Stimulated activated CD8-positive, alpha-beta memory T cell treated with anti-CD3 and anti-CD28 coated beads, Interleukin-12 subunit alpha, Interleukin-12 subunit beta, amount 100 ng/mL, for 24 hours (primary cell): Measurements from ENCODE around the gene SPSB2.
A peak's percentile ranks its signal among the peaks of the same experiment; 100 is the strongest.
"Not testable (repeated sequence)": the region's sequence is repeated elsewhere in the genome, so short reads cannot be mapped to it uniquely, and the experiment has no call there.

Experiments used
- DNase-seq: peaks from one replicate; pipeline ENCODE4 v3.0.0-alpha.2; 2020; ENCODE audit errors: extremely low read depth

SPSB2 gene

DNA sequence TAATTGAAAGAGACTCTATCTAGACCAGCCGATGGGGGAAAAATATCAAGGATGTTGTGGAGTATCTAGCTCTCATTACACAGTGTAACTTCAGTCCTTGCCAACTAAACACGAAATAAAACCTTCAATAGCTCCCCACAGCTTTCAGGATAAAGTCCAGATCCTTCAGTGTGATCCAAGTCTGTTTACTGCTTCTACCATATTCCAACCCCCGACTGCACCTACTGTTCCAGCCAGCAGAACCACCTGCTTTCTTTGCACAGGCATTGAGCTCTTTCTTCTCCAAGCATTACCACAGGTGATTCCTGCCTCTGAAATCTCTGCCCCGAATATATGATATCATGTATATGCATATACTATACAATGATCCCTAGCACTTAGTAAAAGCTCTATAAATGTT lies 29.3 kb upstream of the SPSB2 start:
- DNase-seq = no peak

GRCh38 chr12:6899837-6900519 lies 26.9 kb upstream of the SPSB2 start:
- no peak for DNase-seq

DNA sequence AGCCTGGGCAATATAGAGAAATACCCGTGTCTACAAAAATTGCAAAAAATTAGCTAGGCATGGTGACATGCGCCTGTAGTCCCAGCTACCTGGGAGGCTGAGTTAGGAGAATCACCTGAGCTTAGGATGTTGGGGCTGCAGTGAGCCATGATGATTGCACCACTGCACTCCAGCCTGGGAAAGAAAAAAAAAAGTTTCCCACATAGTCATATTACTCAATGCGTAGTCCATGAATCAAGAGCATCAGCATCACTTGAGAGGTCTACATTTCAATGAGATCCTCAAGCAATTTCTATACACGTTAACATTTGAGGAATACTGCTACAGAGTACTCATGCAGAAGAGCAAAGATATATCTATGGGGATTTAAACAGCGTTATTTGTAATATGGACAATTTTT lies 26.3 kb upstream of the SPSB2 start:
- no peak for DNase-seq

DNA sequence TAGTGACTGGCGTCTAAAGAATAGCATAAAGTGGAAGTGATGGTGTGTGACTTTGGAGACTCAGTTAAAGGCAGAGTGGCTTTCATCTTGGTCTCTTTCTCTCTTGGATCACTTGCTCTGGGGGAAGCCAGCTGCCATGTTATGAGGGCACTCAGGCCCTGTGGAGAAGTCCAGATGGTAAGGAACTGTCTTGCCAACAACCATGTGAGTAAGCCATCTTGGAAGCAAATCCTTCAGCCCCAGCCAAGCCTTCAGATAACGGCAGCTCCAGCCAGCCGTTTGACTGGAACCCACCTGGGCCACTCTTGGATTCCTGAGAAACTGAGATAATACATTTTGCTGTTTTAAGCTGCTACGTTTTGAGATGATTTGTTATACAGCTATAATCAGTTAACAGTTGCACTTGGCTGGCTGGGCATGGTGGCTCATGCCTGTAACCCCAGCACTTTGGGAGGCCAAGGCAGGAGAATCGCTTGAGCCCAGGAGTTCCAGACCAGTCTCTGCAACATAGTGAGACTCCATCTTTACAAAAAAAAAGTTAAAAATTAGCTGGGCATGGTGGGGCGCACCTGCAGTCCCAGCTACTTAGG lies 23.8 kb upstream of the SPSB2 start:
- no peak for DNase-seq

GRCh38 chr12:6894321-6894720 lies 21.2 kb upstream of the SPSB2 start:
- no peak for DNase-seq

GRCh38 chr12:6892683-6893082 lies 19.6 kb upstream of the SPSB2 start:
- not testable (repeated sequence) for DNase-seq

GRCh38 chr12:6891646-6892001 lies 18.5 kb upstream of the SPSB2 start:
- no peak for DNase-seq

DNA sequence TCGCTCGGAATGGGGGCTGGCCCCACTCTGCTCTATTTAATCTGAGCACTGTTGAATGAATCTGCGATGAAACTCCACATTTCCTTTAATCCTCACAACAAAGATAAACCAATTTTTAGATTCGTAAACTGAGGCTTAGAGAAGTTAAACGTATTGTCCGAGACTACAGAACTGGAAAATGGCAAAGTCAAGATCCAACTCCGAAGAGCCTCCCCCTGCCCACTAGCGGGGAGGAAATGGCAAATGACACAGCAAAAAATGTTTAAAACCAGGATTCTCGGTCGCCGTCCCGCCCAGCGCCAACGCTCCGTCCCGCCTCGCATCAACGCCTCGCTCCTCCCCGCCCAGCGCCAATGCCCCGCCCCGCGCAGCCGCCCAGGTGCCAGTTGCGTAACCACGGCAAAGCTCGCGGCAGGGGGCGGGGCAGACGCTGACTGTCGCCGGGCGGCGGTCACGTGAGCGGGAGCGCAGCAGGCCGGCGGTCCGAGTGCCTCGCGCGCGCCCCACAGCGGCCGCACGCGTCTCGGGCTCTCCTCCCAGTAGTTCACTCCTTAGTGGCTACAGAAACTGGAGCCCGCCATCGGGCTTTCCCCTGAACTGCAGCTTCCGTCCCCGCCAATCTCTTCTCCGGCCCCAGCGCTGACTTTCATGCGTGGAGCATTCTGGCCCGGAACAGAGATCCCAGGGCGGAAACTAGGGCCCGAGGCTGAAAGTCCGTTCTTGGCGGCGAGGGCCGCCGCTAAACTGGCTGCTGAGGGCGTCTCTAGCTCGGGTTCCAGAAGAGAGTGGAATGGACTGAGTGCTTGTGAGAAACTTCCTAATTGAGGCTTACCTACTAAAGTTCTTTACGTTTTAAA lies 17.9 kb upstream of the SPSB2 start:
- peak; percentile 97 for DNase-seq

GRCh38 chr12:6889775-6890573 lies 16.9 kb upstream of the SPSB2 start:
- not testable (repeated sequence) for DNase-seq

DNA sequence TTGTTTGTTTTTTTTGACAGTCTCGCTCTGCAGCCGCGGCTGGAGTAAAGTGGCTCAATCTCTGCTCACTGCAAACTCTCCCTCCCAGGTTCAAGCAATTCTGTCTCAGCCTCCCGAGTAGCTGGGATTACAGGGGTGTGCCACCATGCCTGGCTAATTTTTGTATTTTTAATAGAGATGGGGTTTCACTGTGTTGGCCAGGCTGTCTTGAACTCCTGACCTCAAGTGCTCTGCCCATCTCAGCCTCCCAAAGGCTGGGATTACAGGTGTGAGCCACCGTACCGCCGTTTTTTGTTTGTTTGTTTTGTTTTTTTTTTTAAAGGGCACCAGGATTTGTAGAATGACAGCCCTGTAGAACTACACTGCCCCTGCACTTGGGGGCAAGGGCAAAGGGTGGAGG lies 15.7 kb upstream of the SPSB2 start:
- not testable (repeated sequence) for DNase-seq

DNA sequence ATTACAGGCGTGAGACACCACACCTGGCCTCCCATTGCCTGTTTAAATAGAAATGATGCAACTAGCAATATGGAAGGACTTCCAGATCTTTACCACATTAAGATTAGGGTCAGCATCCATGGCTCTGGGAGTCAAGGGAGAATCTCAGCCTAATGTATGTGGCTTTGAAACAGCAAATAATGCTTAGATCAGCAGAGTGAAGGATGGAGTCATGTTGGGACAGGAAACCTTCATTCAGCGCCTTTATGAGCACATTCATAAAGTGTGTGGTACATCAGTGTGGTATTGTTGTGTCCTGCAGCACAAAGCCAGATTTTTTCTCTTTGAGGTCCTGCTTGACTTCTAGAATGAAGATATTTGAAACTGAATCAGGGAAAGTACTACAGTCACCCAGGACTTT lies 15.3 kb upstream of the SPSB2 start:
- DNase-seq = no peak

DNA sequence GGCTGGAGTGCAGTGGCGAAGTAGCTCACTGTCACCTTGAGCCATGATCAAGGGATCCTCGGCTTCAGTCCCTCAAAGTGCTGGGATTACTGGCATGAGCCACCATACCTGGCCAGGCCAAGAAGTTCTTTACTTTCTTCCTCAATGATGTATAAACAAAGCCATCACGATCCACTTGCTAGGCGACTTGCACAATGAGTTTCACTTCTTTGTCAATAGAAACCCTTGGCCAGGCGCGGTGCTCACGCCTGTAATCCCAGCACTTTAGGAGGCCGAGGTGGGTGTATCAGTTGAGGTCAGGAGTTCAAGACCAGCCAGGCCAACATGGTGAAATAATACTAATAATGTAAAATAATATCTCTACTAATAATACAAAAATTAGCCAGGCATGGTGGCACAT lies 14.4 kb upstream of the SPSB2 start:
- no peak for DNase-seq

GRCh38 chr12:6886206-6886999 lies 13.3 kb upstream of the SPSB2 start:
- not testable (repeated sequence) for DNase-seq

DNA sequence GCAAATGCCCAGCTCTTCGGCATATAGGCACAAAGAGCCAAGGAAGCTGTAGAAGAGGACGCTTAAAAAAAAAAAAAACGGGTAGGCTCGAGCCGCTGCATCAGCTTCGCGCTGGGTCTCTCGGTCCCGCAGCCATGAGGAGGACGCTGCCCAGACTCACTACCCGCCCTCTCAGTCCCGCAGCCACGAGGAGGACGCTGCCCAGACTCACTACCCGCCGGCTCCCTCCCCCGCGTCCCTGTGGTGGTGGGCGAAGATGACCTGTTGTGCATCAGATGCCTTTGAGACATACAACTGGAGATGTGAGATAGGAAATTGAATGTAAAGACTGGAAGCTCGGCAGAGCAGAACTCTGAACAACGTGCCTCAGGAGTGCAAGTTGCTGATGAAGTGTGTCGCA lies 11.4 kb upstream of the SPSB2 start:
- DNase-seq = no peak

DNA sequence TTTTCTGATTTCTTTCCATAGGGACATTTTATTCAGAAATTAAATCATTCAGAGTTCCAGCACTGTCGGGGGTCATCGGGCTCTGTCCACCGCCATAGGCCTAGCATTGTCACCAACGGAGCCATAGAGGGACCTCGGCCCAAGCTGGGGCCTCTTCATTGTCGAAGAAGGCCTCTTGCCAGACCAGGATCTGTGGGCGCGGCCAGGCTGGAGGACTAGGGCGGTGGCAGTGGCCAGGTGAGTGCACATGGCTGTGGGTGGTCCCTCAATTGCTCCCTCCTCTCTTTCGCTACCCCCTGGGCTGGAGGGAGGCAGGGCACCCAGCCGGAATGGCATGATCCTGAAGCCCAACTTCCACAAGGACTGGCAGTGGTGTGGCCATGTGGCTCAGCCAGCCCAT lies 10.6 kb upstream of the SPSB2 start:
- no peak for DNase-seq

- no peak for DNase-seq
Measured at GRCh38 chr12:6883252-6883651, 10.1 kb upstream of the SPSB2 start.

GRCh38 chr12:6879824-6880223 lies 6.7 kb upstream of the SPSB2 start:
- not testable (repeated sequence) for DNase-seq

DNA sequence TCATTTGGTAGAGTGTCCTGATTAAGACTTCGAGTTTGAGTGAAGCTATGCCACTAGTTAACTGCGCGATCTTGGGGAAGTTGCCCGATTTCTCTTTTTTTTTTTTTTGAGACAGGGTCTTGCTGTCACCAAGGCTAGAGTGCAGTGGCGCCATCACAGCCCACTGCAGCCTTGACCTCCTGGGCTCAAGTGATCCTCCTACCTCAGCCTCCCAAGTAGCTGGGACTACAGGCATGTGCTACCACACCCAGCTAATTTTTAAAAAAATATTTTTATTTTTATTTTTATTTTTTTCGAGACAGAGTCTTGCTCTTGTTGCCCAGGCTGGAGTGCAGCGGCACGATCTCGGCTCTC lies 889 bp upstream of the SPSB2 start:
- DNase-seq = not testable (repeated sequence)

- peak; percentile 55 for DNase-seq
Measured at GRCh38 chr12:6872073-6873048, 742 bp downstream of the SPSB2 start.
